SK-N-SH (cell line): ENCODE data around the gene SPINT2. TPM values are rescaled to one million over a fixed set of nuclear protein-coding genes. Genes with fewer than 3 reads are reported as not detected.

ENCODE experiments used
- CTCF ChIA-PET: fragments of 300-600, 350-600 bp; formaldehyde crosslinking; extraction: SDS; loops from one replicate; lab custom pipeline; 2021; lab: Yijun Ruan, JAX
- POLR2A ChIA-PET: fragments of 350-600 bp; sonication (Branson Sonifier 250); formaldehyde crosslinking; extraction: SDS; loops from one replicate; lab custom pipeline; 2020; ENCODE audit warnings: antibody characterized with exemption, inconsistent platforms; lab: Yijun Ruan, JAX
- DNase-seq: peaks from one replicate; pipeline ENCODE4 v3.0.0; 2012
- H2AFZ ChIP-seq: fragments of 200-600 bp; sonication (generic); 2 replicates; pipeline ENCODE4 v1.8.1; 2016; ENCODE audit warnings: antibody characterized with exemption, mild to moderate bottlenecking, low read depth
- H3F3A ChIP-seq: fragments of 200-600 bp; sonication (generic); replicated peaks from 2 replicates; pipeline ENCODE3; 2016; ENCODE audit warnings: antibody characterized with exemption, mild to moderate bottlenecking; ENCODE audit not compliant: insufficient read depth
- H3K27ac ChIP-seq, 2 experiments: fragments of 200-500 bp in 1 of 2; fragments of 200-600 bp in 1 of 2; sonication (Bioruptor generic) in 1 of 2; sonication (generic), shearing (Covaris generic) in 1 of 2; 2 replicates each; pipeline versions ENCODE4 v1.5.1 to v1.6.1; 2014 to 2016; ENCODE audit warnings: low read depth in 2 of 2, inconsistent platforms in 1 of 2, low read length in 1 of 2, mild to moderate bottlenecking in 1 of 2, mixed read lengths in 1 of 2
- H3K27me3 ChIP-seq: fragments of 200-600 bp; sonication (generic), shearing (Covaris generic); 2 replicates; pipeline ENCODE4 v1.6.1; 2016; ENCODE audit warnings: mixed run types; ENCODE audit not compliant: insufficient read depth
- H3K36me3 ChIP-seq, 2 experiments: fragments of 200-500 bp in 1 of 2; fragments of 200-600 bp in 1 of 2; sonication (Bioruptor generic) in 1 of 2; sonication (generic) in 1 of 2; replicated peaks in 1 of 2; 2 replicates each; pipeline versions ENCODE3 to v1.5.1; 2014 to 2016; ENCODE audit warnings: low read length in 1 of 2, mild to moderate bottlenecking in 1 of 2; ENCODE audit not compliant: insufficient read depth in 2 of 2, control insufficient read depth in 1 of 2
- H3K4me1 ChIP-seq, 2 experiments: fragments of 200-500 bp in 1 of 2; fragments of 200-600 bp in 1 of 2; sonication (Bioruptor generic) in 1 of 2; sonication (generic), shearing (Covaris generic) in 1 of 2; 2 replicates each; pipeline versions ENCODE4 v1.5.1 to v1.6.1; 2014 to 2016; ENCODE audit warnings: low read depth in 1 of 2, low read length in 1 of 2, mixed run types in 1 of 2; ENCODE audit not compliant: insufficient read depth in 2 of 2, control insufficient read depth in 1 of 2
- H3K4me2 ChIP-seq: fragments of 200-600 bp; sonication (generic), shearing (Covaris generic); 2 replicates; pipeline ENCODE4 v1.6.1; 2017; ENCODE audit warnings: mixed run types
- H3K4me3 ChIP-seq, 2 experiments: fragments of 200-500 bp in 1 of 2; fragments of 200-600 bp in 1 of 2; sonication (Bioruptor generic) in 1 of 2; sonication (generic), shearing (Covaris generic) in 1 of 2; 2 replicates each; pipeline versions ENCODE4 v1.5.1 to v1.8.1; 2014 to 2016; ENCODE audit warnings: low read depth in 2 of 2, inconsistent platforms in 1 of 2, low read length in 1 of 2, mild to moderate bottlenecking in 1 of 2, mixed read lengths in 1 of 2, moderate library complexity in 1 of 2
- H3K79me2 ChIP-seq: fragments of 200-600 bp; sonication (generic); 2 replicates; pipeline ENCODE4 v1.8.1; 2017; ENCODE audit warnings: mild to moderate bottlenecking; ENCODE audit not compliant: insufficient read depth
- H3K9ac ChIP-seq: fragments of 200-600 bp; sonication (generic); 2 replicates; pipeline ENCODE4 v1.6.1; 2017; ENCODE audit warnings: mixed run types
- H3K9me2 ChIP-seq: fragments of 200-600 bp; sonication (generic); 2 replicates; pipeline ENCODE4 v1.6.1; 2017; ENCODE audit warnings: mixed run types
- H3K9me3 ChIP-seq: fragments of 200-600 bp; sonication (generic); 2 replicates; pipeline ENCODE4 v1.6.1; 2017; ENCODE audit warnings: mixed run types, mild to moderate bottlenecking, moderate library complexity
- H4K20me1 ChIP-seq: fragments of 200-600 bp; sonication (generic); 2 replicates; pipeline ENCODE4 v1.6.1; 2017; ENCODE audit warnings: mild to moderate bottlenecking, mixed run types; ENCODE audit not compliant: insufficient read depth
- EP300 ChIP-seq, 2 experiments: IDR thresholded peaks; 2 replicates each; pipeline versions ENCODE4 v1.4.0 to v1.6.1; 2012; ENCODE audit warnings: borderline replicate concordance in 1 of 2, low read depth in 1 of 2, low read length in 1 of 2
- EZH2phosphoT487 ChIP-seq: fragments of 200-600 bp; sonication (generic); IDR thresholded peaks from 2 replicates; pipeline ENCODE4 v1.6.1; 2017; ENCODE audit warnings: low read depth, mixed run types, mild to moderate bottlenecking, antibody characterized with exemption, moderate library complexity, borderline replicate concordance
- FOXM1 ChIP-seq: IDR thresholded peaks from 2 replicates; pipeline ENCODE4 v1.4.0; 2012; ENCODE audit warnings: low read depth, mild to moderate bottlenecking
- GATA2 ChIP-seq: sonication (generic); formaldehyde crosslinking; IDR thresholded peaks from 2 replicates; pipeline ENCODE4 v1.5.0; 2020; ENCODE audit warnings: mild to moderate bottlenecking, missing genetic modification reagents
- JUND ChIP-seq: IDR thresholded peaks from 2 replicates; pipeline ENCODE4 v1.4.0; 2012
- POLR2AphosphoS5 ChIP-seq: IDR thresholded peaks from 2 replicates; pipeline ENCODE4 v1.6.1; 2012; ENCODE audit warnings: low read depth, low read length
- RAD21 ChIP-seq: IDR thresholded peaks from 2 replicates; pipeline ENCODE4 v1.6.1; 2012; ENCODE audit warnings: mild to moderate bottlenecking, low read length
- RCOR1 ChIP-seq: fragments of 150-350 bp; IDR thresholded peaks from 2 replicates; pipeline ENCODE4 v1.6.1; 2017; ENCODE audit warnings: antibody characterized with exemption, low read length
- RFX5 ChIP-seq: IDR thresholded peaks from 2 replicates; pipeline ENCODE4 v1.6.1; 2012; ENCODE audit warnings: mild to moderate bottlenecking, improper control_type of control experiment, low read length
- RXRA ChIP-seq: IDR thresholded peaks from 2 replicates; pipeline ENCODE4 v1.4.0; 2012; ENCODE audit warnings: low read depth, mild to moderate bottlenecking, borderline replicate concordance
- TAF1 ChIP-seq: IDR thresholded peaks from 2 replicates; pipeline ENCODE4 v1.6.1; 2012; ENCODE audit warnings: low read depth, mild to moderate bottlenecking, low read length, moderate library complexity, borderline replicate concordance
- TCF12 ChIP-seq: IDR thresholded peaks from 2 replicates; pipeline ENCODE4 v1.4.0; 2012
- YY1 ChIP-seq: IDR thresholded peaks from 2 replicates; pipeline ENCODE4 v1.4.0; 2012; ENCODE audit warnings: low read depth, mild to moderate bottlenecking
- WGBS: methylation state at CpG from one replicate; pipeline ENCODE4 v1.1.6; 2017; ENCODE audit warnings: low lambda C conversion rate; 5-methylcytosine and 5-hydroxymethylcytosine counted together
- polyA plus RNA-seq, 3 experiments: library from polyadenylated mRNA; depleted of rRNA; stranded (reverse); fragments of >200 nt; gene quantifications; 2 replicates each; pipeline ENCODE4 v1.2.3, GENCODE V29; 2012
- TF ChIP-seq, protein P1 (sequence below): IDR thresholded peaks from 2 replicates; pipeline ENCODE4 v1.4.0; 2012; ENCODE audit warnings: low read depth, borderline replicate concordance
- TF ChIP-seq, protein P2 (sequence below): IDR thresholded peaks from 2 replicates; pipeline ENCODE4 v1.4.0; 2012; ENCODE audit warnings: low read depth
- TF ChIP-seq, protein P3 (sequence below): fragments of 200-600 bp; sonication (generic); IDR thresholded peaks from 2 replicates; pipeline ENCODE4 v1.6.1; 2017; ENCODE audit warnings: antibody characterized with exemption, mild to moderate bottlenecking, moderate library complexity
- TF ChIP-seq, protein P4 (sequence below): fragments of 150-350 bp; IDR thresholded peaks from 2 replicates; pipeline ENCODE4 v1.6.1; 2017; ENCODE audit warnings: antibody characterized with exemption, low read length, low read depth, borderline replicate concordance
- TF ChIP-seq, protein P5 (sequence below): fragments of 150-350 bp; IDR thresholded peaks from 2 replicates; pipeline ENCODE4 v1.6.1; 2016; ENCODE audit warnings: mild to moderate bottlenecking, low read depth, low read length
- TF ChIP-seq, protein P6 (sequence below): IDR thresholded peaks from 2 replicates; pipeline ENCODE4; 2012

Gene SPINT2
- polyA plus RNA-seq, 1 of the 3 experiments (the other 2 are of a cell fraction) = 1.0 TPM

DNA sequence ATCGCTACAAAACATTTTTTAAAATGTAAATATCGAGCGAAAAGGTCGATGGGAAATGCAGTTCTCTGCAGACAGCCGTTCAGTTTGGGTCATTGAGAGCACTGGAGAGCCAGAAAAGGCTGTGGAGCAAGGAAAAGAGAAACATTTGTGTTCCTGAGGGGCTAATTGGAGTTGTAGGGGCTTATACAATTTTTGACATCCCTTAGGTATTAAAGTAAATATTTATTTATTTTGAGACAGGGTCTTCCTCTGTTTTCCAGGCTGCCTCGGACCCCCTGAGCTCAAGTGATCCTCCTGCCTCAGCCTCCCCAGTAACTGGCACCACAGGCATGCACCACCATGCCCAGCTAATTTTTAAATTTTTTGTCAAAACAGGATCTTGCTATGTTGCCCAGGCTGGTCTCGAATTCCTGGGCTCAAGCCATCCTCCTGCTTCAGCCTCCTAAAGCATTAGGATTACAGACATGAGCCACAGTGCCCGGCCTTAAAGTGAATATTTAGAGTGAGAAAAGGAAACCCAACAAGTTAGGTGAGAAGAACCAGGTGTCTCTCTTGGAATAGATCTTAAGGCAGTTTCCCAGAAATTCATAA is 52.2 kb downstream of the SPINT2 start:
- peaks cover 0 to 21% of the 10 kb centered on the region in 2 experiments; a peak in 1 of 4 replicates for H3K4me1 ChIP-seq
- no peak for DNase-seq
- ChIA-PET CTCF (no interaction called here), POLR2A (no interaction called here)
- peak overlapping the region; percentile 94 for H2AFZ ChIP-seq
- no peaks in the 10 kb centered on the region for H3K9me3 ChIP-seq
- H3K4me3 ChIP-seq = peak overlapping the region; percentile 34 to 61
- TF ChIP-seq YY1 (no peak), TCF12 (no peak), TAF1 (no peak), FOXM1 (no peak), POLR2AphosphoS5 (no peak), RCOR1 (no peak), RFX5 (no peak), EZH2phosphoT487 (no peak), JUND (no peak), RXRA (no peak), GATA2 (CRISPR knock-in tag) (no peak), RAD21 (no peak), EP300 (IDR thresholded peaks at IDR 0.05; ENCODE audit: borderline replicate concordance in 1 of 2, low read depth in 1 of 2, low read length in 1 of 2) (no peak)
- TF ChIP-seq, protein P1, sequence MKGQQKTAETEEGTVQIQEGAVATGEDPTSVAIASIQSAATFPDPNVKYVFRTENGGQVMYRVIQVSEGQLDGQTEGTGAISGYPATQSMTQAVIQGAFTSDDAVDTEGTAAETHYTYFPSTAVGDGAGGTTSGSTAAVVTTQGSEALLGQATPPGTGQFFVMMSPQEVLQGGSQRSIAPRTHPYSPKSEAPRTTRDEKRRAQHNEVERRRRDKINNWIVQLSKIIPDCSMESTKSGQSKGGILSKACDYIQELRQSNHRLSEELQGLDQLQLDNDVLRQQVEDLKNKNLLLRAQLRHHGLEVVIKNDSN = no peak
- TF ChIP-seq, protein P2, sequence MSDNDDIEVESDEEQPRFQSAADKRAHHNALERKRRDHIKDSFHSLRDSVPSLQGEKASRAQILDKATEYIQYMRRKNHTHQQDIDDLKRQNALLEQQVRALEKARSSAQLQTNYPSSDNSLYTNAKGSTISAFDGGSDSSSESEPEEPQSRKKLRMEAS = no peak
- TF ChIP-seq, protein P3, sequence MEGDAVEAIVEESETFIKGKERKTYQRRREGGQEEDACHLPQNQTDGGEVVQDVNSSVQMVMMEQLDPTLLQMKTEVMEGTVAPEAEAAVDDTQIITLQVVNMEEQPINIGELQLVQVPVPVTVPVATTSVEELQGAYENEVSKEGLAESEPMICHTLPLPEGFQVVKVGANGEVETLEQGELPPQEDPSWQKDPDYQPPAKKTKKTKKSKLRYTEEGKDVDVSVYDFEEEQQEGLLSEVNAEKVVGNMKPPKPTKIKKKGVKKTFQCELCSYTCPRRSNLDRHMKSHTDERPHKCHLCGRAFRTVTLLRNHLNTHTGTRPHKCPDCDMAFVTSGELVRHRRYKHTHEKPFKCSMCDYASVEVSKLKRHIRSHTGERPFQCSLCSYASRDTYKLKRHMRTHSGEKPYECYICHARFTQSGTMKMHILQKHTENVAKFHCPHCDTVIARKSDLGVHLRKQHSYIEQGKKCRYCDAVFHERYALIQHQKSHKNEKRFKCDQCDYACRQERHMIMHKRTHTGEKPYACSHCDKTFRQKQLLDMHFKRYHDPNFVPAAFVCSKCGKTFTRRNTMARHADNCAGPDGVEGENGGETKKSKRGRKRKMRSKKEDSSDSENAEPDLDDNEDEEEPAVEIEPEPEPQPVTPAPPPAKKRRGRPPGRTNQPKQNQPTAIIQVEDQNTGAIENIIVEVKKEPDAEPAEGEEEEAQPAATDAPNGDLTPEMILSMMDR = no peak
- TF ChIP-seq, protein P4, sequence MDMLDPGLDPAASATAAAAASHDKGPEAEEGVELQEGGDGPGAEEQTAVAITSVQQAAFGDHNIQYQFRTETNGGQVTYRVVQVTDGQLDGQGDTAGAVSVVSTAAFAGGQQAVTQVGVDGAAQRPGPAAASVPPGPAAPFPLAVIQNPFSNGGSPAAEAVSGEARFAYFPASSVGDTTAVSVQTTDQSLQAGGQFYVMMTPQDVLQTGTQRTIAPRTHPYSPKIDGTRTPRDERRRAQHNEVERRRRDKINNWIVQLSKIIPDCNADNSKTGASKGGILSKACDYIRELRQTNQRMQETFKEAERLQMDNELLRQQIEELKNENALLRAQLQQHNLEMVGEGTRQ = no peak
- TF ChIP-seq, protein P5, sequence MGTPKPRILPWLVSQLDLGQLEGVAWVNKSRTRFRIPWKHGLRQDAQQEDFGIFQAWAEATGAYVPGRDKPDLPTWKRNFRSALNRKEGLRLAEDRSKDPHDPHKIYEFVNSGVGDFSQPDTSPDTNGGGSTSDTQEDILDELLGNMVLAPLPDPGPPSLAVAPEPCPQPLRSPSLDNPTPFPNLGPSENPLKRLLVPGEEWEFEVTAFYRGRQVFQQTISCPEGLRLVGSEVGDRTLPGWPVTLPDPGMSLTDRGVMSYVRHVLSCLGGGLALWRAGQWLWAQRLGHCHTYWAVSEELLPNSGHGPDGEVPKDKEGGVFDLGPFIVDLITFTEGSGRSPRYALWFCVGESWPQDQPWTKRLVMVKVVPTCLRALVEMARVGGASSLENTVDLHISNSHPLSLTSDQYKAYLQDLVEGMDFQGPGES = no peak
- TF ChIP-seq, protein P6, sequence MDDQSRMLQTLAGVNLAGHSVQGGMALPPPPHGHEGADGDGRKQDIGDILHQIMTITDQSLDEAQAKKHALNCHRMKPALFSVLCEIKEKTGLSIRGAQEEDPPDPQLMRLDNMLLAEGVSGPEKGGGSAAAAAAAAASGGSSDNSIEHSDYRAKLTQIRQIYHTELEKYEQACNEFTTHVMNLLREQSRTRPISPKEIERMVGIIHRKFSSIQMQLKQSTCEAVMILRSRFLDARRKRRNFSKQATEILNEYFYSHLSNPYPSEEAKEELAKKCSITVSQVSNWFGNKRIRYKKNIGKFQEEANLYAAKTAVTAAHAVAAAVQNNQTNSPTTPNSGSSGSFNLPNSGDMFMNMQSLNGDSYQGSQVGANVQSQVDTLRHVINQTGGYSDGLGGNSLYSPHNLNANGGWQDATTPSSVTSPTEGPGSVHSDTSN = no peak
- 38% methylated on average over 8 of the region's 8 CpGs for whole genome bisulfite sequencing
- H3K79me2 ChIP-seq = peaks cover 33% of the 10 kb centered on the region
- H3K36me3 ChIP-seq = no peaks in the 10 kb centered on the region
- no peaks in the 10 kb centered on the region for H4K20me1 ChIP-seq
- H3K27ac ChIP-seq = peak overlapping the region; percentile 56 to 63
- H3K9me2 ChIP-seq = no peaks in the 10 kb centered on the region
- H3K9ac ChIP-seq = peak overlapping the region; percentile 55
- no peaks in the 10 kb centered on the region for H3F3A ChIP-seq
- peak overlapping the region; percentile 70 for H3K4me2 ChIP-seq
- H3K27me3 ChIP-seq = 0 out of 2 replicates have a peak, but pooled peaks cover 15% of the 10 kb centered on the region
